ENCODE results near the gene RRN3. TPM values are rescaled to one million over a fixed set of nuclear protein-coding genes. Genes with fewer than 3 reads are reported as not detected.
"Not testable (repeated sequence)": the region's sequence is repeated elsewhere in the genome, so short reads cannot be mapped to it uniquely, and the experiment has no call there.

The RRN3 gene
- total RNA-seq (2021; fragmentation: NEBNext Ultra II Directional; extraction: Animal tissue kit (Norgen Biotek cat#: 25700)): 10 to 100 TPM; 27.8 to 36.3 (median 31.3) TPM
- long read RNA-seq, transcript RRN3-201 (18 exons, 3,762 nt): major isoform, 17 of 28 reads
- long read RNA-seq, partial matches to known transcripts: 9 of 28 reads
- long read RNA-seq, other reads (novel, unspliced or antisense): 1 of 28 reads

- H3K27me3 Mint-ChIP-seq (ENCODE audit: insufficient read depth); H3K9me3 Mint-ChIP-seq: not testable (repeated sequence)
- peaks cover 15% of the 10 kb centered on the region for H3K36me3 Mint-ChIP-seq (ENCODE audit: low read depth)
- H3K27ac Mint-ChIP-seq: peak within 1 kb of the TSS; percentile 100
- DNase-seq: peak; percentile 93
- peak within 1 kb of the TSS; percentile 100 for H3K4me3 Mint-ChIP-seq
- H3K4me1 Mint-ChIP-seq (ENCODE audit: low read depth): peaks cover 18% of the 10 kb centered on the region
Observed at GRCh38 chr16:15093955-15094827, at the start of gene RRN3. Gene RRN3 (minus strand): TSS chr16:15094272. CDS start chr16:15094233, 39 bp downstream.

- H3K36me3 Mint-ChIP-seq (ENCODE audit: low read depth); DNase-seq; H3K9me3 Mint-ChIP-seq; H3K4me3 Mint-ChIP-seq; H3K27me3 Mint-ChIP-seq (ENCODE audit: insufficient read depth): not testable (repeated sequence)
- Mint-ChIP-seq H3K4me1 (ENCODE audit: low read depth) (peaks cover 29% of the 10 kb centered on the region), H3K27ac (peak overlapping the region; percentile 91)
Observed at GRCh38 chr16:15143601-15144091, 49.6 kb upstream of the RRN3 start.

GRCh38 chr16:15142891-15143600 is 49.0 kb upstream of the RRN3 start:
- not testable (repeated sequence) for H3K27me3 Mint-ChIP-seq (ENCODE audit: insufficient read depth); H3K27ac Mint-ChIP-seq; H3K9me3 Mint-ChIP-seq; H3K4me3 Mint-ChIP-seq; H3K36me3 Mint-ChIP-seq (ENCODE audit: low read depth); DNase-seq
- peaks cover 29% of the 10 kb centered on the region for H3K4me1 Mint-ChIP-seq (ENCODE audit: low read depth)

GRCh38 chr16:15142107-15142890 is 48.2 kb upstream of the RRN3 start:
- not testable (repeated sequence) for H3K4me3 Mint-ChIP-seq; H3K9me3 Mint-ChIP-seq; H3K27me3 Mint-ChIP-seq (ENCODE audit: insufficient read depth); H3K36me3 Mint-ChIP-seq (ENCODE audit: low read depth); DNase-seq
- H3K27ac Mint-ChIP-seq: peak overlapping the region; percentile 53; the same call in 1 of the 2 replicates
- peaks cover 27% of the 10 kb centered on the region for H3K4me1 Mint-ChIP-seq (ENCODE audit: low read depth)

- Mint-ChIP-seq H3K27me3 (ENCODE audit: insufficient read depth) (no peaks in the 10 kb centered on the region; the same call in 1 of the 2 replicates), H3K4me1 (ENCODE audit: low read depth) (peaks cover 23% of the 10 kb centered on the region), H3K9me3 (no peaks in the 10 kb centered on the region), H3K36me3 (ENCODE audit: low read depth) (no peaks in the 10 kb centered on the region), H3K27ac (peak overlapping the region; percentile 51; the same call in 1 of the 2 replicates), H3K4me3 (no peak overlapping the region)
- DNase-seq: no peak
- TF ChIP-seq CTCF (IDR thresholded peaks at IDR 0.05): no peak
Observed at GRCh38 chr16:15141586-15141985, 47.5 kb upstream of the RRN3 start.

GRCh38 chr16:15140444-15141365 is 46.6 kb upstream of the RRN3 start:
- not testable (repeated sequence) for H3K9me3 Mint-ChIP-seq

GRCh38 chr16:15137514-15137913 is 43.4 kb upstream of the RRN3 start:
- H3K4me3 Mint-ChIP-seq; H3K4me1 Mint-ChIP-seq (ENCODE audit: low read depth); DNase-seq; H3K36me3 Mint-ChIP-seq (ENCODE audit: low read depth); H3K9me3 Mint-ChIP-seq; H3K27me3 Mint-ChIP-seq (ENCODE audit: insufficient read depth); H3K27ac Mint-ChIP-seq: not testable (repeated sequence)

More at GRCh38 chr16:15140444-15141365, 46.6 kb upstream of the RRN3 start:
- Mint-ChIP-seq H3K27ac (peak overlapping the region; percentile 21; the same call in 1 of the 2 replicates), H3K4me1 (ENCODE audit: low read depth) (peaks cover 15% of the 10 kb centered on the region)
- H3K36me3 Mint-ChIP-seq (ENCODE audit: low read depth); H3K27me3 Mint-ChIP-seq (ENCODE audit: insufficient read depth); H3K4me3 Mint-ChIP-seq; DNase-seq: not testable (repeated sequence)

- H3K36me3 Mint-ChIP-seq (ENCODE audit: low read depth); H3K27me3 Mint-ChIP-seq (ENCODE audit: insufficient read depth); H3K9me3 Mint-ChIP-seq; H3K4me3 Mint-ChIP-seq; DNase-seq; H3K4me1 Mint-ChIP-seq (ENCODE audit: low read depth); H3K27ac Mint-ChIP-seq: not testable (repeated sequence)
Observed at GRCh38 chr16:15135483-15136360, 41.6 kb upstream of the RRN3 start.

GRCh38 chr16:15134752-15135482 is 40.8 kb upstream of the RRN3 start:
- not testable (repeated sequence) for H3K4me3 Mint-ChIP-seq; H3K9me3 Mint-ChIP-seq; H3K27me3 Mint-ChIP-seq (ENCODE audit: insufficient read depth); H3K4me1 Mint-ChIP-seq (ENCODE audit: low read depth); H3K36me3 Mint-ChIP-seq (ENCODE audit: low read depth); DNase-seq
- peak overlapping the region; percentile 75; the same call in 1 of the 2 replicates for H3K27ac Mint-ChIP-seq

- H3K36me3 Mint-ChIP-seq (ENCODE audit: low read depth); H3K27me3 Mint-ChIP-seq (ENCODE audit: insufficient read depth); H3K9me3 Mint-ChIP-seq; DNase-seq; H3K4me1 Mint-ChIP-seq (ENCODE audit: low read depth); H3K4me3 Mint-ChIP-seq; H3K27ac Mint-ChIP-seq: not testable (repeated sequence)
Observed at GRCh38 chr16:15133554-15133953, 39.5 kb upstream of the RRN3 start.
